ENCODE data around the gene RALGDS.

RALGDS gene

DNA sequence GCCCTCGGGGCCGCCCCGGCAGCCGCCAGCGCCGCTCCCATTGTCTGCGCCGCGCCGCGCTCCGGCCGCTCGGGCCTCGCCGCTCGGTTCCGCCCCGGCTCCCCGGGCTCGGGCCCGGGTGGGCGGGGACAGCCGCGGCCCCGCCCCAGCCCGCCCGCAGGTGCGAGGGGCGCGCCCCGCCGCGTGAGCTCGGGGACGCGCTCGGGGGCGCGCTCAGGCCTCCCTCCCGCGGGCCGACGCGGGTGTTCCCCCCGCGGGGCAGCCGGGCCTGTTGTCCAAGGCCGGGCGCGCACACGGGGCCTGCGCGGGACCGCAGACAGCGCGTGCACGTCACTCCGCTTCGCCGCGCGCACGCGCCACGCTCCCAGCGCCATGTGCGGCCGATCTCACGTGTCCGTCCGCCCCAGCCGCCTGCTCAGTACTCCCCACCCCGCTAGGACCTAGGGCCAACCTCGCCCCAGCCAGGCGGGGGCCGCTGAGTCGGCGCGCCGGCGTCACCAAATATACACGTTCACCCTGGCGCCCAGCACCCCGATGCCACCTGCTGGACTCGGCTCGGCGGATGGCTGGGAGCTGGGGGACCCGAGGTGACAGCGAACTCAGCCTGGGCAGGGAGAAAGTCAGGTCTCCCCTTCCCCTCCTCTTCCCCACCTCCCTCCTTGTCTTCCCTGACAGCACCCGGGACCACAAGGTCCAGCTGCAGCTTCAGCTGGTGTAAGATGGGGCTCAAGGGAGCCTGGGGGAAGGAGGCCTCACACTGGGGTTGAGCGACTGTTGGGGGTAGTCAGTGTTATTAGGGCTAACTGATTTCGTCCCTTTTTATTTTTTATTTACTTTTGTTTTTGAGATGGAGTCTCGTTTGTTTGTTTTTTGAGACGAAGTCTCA lies 28.3 kb upstream of the RALGDS start:
- DNase-seq = peak; percentile 47

DNA sequence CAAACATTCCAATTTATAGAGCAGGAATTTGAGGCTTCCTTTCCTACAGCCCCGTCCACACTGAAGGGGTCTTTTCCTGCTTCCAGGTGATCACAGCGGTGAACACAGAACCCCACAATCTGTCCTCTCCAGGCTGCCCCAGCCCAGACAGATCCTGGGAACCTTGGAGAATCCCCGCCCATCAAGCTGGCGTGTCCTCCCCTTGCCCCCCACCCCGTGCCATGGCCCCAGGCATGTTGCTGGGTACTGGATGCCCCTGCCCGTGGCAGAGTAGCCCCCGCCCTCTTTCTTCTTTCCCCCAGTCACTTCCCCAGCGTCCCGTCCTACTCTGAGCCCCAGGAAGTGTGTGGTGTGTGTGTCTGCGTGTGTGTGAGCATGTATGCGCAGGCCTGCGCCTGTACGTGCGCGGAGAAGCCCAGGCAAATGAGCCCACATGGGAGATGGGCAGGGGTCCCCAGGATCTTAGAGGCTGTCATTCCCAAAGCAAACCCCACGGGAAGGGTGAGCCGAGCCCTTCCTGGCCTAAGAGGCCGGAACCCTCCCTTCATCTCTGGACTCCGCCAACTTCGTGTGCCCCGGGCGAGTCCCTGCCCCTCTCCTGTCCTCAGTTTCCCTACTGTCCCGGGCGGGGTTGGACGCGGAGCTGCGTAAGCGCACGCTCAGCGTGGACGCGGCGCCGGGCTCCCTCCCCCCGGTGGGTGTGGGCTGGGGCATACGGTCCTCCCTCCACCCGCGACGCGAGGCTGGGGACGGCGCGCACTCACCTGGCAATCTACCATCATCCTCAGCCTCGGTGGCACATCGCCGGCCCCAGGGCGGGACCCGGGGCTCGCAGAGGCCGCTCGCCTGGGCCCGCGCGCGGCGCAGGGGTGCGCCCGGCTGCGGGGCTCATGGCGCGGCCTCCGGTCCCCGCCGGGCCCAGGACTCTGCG lies 27.4 kb upstream of the RALGDS start:
- DNase-seq = no peak

DNA sequence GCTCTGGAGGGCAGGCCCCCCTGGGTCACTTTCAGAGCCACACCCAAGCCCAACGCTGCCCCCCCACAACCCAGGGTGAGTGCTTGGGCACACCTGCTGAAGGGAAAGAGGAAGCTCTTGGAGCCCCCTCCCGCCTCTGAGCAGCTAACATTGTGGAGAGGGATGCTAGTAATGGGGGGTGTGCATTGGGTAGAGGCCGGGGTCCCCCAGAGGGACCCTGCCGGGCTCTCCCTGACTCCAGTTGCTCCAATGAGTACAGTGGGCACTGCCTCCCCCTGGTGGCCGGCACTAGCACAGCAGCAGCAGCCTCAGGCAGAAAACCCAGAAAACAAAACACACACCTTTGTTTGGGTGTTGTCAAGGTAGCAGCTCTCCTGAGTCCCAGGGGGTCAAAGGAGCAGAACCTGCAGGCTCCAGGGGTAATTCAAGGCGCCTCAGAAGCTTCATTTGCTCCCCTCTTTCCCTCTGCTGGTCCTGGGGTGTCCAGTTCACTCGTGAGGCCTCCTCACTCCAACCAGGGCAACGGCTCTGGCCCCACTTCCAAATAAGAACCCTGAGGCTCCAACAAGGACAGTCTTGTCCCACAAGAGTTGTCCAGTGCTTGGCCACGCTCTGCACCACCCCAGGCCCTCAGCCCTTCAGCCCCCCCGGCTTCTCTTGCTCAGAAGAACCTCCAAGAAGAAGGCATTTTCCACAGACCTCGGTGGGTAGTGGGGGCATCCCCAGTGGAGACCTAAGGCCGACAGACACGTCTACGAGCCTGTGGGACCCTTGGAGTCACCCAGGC lies 26.6 kb upstream of the RALGDS start:
- DNase-seq = no peak

DNA sequence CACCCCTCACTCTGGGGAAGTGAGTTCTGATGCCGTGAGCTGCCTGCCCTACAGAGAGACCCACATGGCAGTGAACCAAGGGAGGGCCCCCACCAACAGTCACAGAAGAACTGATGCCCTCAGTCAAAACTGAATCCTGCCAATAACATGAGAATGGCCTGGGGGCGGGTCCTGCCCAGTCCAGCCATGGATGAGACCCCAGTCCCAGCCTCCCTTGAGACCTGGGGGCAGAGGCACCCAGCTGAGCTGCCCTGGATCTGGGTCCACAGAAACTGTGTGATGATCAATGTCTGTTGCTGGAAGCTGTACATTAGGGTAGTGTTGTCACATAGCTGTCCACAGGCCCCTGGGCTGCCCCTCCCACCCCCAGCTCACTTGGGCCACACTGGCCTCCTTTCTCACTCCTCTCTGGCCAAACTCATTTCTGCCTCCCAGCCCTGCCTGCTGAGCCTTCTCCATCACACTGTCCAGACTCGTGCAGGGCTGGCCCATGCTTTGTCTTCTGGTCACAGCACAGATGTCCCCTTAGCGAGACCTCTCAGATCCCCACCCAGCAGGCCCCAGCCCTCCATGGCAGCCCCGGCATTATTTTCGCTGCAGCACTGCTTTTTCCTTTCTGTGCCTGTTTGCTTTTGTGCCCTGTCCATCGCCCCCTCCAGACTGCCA lies 25.8 kb upstream of the RALGDS start:
- no peak for DNase-seq

DNA sequence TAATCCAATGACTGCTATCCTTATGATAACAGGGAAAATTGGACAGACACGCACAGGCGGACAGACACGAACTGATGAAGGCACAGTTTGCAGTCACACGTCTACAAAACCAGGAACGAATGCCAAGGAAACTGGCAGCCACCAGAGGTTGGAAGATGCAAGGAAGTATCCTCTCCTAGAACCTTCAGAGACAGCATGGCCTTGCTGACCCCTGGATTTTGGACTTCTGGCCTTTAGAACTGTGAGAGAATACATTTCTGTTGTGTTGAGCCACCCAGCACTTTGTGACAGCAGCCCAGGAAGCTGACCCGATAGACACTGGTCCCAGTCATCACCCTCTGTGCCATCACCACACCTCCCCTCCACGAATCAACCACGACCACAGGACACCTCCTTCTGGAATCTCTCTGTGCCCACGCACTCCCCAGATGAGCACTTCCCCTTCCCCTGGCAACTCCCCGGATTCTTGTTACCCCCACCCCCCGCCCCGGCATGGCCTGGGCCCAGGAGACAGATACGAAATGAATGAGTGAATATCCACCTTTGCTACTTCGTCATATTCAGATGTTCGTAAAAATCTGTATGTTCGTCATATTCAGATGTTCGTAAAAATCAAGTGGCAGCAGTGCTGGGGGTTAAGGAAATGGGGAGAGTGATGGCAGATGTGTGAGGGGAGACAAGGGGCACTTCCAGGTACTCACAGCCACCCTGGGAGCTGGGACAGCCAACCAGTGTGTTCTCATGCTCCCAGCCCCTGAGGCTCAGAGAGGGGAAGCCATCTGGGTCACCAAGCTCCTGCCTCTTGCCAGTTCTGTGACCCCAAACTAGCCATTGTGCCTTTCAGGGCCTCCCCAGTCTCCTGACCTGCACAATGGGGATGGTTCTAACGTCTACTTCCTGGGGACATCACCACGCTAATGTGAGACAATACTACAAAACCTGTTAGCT lies 24.1 kb upstream of the RALGDS start:
- DNase-seq = no peak

DNA sequence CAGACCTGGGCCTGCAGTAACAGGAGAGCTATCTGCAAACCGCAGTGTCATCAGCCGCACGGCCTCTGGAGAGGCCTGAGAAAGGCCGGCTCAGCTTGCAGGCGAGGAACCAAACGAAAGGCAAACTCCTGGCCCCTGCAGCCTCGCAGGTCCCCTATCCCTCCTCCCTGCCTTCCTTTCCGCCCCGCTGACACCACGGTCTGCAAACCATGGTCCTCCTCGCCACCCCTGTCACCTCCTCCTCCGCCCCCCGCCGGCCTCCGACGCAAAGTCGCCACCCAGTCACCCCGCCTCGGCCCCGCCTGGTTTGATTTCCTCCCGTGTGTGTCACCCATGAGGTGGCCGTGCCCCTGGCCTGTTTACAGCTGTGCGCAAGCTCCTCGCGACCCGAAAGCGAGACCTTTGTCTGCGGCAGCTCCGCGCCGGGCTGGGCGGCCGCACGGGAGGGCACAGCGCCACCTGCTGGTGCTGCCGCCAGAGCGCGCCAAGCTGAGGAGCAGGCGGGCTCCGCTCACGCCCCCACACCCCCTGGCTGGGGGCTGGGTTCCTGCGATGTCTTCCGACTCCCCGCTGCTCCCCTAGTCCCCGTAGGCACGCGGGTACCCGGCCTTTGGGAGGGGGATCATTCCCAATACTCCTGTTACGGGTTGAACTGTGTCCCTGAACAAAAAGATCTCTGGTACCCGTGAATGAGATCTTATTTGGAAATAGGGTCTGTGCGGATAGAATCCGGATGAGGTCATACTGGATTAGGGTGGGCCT lies 23.3 kb upstream of the RALGDS start:
- DNase-seq = no peak

DNA sequence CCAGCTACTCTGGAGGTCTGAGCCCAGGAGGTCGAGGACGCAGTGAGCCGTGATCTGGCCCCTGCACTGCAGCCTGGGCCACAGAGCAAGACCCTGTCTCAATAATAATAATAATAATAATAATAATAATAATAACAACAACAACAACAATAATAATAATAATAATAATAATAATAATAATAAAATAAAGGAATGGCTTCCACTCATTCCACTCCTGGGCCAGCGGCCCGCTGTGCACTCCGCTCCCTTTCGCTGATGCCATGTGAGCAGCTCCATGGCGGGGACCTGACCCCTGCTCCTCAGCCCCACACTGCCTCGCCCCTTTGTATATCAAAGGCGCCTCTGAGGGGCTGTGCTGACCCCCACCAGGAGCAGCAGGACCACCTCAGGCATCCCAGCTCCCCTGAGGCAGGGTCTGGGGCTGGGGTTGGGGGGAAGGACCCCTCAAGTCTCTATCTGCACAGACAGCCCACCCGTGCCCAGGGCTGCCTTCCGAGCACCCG lies 22.6 kb upstream of the RALGDS start:
- DNase-seq = no peak

DNA sequence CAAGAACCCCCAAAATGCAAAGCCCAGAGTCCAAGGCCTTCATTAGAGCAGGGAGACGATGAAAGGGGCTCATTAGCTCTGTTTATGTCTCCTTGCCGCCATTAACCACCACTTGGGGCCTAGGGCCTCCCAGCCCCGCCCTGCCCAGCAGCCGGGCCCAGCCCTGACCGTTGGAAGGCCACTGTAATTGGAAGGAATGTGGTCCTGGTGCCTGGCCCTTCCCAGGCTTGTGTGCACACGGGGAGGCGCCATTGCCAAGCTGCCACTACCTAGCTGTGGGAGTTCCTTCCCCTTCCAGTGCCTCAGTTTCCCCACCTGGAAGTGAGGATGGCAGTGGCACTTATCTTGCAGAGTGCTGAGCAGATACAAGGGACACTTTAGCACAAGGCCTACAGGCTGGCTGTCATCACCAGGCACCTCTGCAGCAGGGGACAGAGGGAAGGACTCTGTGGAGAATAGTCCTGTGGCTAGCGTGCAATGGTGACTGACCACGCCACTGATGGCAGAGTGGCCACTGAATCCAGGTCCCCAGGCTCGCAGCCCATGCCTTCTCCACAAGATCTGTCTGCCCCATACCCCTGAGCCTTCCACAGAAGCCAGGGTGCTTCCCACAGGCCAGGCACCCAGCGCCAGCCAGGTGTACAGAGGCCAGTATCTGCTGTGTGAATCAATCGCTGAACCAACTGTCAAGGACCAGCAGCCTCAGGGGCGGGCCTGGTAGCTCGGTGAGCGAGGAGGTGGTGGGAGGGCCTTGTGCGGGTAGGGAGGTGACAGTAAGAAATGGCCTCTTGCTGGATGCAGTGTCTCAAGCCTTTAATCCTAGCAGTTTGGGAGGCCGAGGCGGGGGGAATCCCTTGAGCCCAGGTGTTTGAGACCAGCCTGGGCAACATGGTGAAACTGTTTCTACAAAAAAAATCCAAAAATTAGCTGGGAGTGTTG lies 21.9 kb upstream of the RALGDS start:
- no peak for DNase-seq

DNA sequence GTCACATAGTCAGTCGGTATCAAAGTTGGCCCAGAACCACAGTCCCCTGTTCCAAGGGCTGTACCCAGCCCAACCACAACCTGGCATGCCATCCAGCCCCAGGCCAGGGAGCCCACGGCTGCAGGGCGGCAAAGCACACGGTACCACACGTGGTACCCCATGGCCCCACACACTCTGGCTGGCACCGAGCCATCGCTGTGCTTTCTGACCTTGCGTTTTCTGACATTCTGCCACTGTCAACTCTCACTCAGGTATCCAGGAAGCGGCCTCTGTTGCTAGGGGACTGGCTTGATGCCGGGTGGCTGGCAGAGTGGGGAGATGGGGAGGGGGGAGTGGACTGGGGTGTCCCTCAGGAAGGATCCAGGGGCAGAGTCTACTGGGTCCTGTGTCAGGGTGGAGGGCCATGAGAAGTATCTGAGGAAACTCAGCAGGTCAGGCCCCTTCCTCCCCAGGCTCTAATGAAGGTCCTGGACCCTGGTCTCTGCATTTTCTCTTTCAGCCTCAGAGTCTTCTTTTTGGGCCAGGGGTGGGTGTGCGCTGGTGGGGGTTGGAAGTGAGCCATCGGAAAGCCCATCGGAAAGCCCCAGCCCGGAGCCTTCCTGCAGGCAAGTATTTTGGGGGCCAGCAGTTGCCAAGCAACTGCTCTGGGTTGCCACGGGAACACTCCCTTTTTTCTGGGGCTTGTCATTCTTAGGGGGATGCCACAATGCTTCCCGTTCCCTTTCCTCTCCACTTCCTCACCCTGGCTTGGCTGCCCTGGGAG lies 21.0 kb upstream of the RALGDS start:
- no peak for DNase-seq

DNA sequence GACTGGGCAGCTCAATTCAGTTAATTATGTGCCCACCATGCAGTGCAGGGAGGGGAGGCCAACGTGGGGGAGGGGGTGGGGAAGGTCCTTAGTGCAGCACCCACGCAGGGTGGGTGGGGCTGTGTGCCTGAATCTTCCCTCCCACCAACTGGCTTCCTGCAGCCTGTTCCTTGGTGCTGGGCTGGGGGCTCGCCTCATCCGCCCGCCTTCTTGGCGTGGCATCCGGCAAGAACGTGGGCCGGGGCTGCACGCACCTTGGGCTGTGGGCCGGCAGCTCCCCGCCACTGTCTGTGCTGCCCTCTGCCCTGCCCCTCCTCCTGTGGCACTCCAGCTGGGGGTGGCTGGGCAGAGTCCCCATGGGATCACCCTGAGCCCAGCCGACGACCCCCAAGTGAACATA lies 19.6 kb upstream of the RALGDS start:
- no peak for DNase-seq

DNA sequence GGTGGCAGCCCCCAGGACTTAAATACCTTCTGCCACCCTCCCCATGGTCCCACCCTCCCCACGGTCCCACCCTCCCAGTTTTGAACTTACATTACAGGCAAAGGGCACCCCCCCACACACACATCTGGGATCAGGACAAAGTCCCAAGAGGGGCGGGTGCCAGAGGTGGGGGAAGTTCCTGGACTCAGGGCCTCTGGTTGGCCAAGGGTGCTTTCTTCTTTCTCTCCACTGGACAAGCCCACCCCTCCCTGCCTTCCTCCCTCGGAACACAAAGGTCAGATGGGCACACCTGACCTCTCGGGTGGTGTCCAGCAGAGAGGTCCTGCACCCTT lies 19.1 kb upstream of the RALGDS start:
- no peak for DNase-seq

DNA sequence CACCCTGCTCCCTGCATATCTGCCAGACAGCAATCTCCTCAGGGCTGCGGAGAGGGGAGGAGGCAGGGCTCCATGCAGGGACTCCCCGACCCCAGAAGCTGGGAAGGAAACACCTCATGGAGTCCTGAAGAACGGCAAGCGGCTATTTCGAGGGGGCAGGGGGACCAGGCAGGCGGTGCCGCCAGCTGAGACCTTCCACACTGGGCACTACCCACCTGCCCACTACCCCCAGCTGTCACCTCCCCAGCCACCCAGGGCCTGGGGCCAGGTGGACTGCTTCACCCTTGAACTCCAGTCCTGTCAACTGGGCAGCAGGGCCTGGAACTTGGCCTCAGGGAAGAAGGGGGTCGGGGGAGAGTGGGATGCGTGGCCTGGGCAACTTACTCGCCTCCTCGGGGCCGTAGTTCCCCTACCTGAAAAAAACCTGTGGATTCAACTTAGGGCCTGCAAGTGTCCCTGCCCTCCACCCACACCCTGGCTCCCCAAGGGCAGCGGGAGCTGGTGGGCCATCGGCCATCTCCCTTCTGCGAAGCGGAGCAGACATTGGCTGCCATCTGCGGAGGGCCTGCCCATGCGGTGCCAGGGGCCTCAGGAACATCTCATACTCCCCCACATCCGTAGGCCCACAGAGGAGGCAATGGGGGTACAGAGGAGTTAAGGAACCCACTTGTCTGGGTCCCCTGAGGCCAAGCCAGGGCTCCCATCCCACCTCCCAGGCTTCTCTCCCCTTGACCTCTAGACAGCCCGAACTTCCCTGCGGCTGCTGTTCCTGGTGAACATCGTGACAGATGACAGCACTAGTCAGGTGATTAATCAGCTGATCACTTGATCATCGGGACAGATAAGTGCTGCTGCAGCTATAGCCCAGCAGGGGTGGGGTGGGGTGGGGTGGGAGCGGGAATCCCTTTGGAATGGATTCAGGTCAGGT lies 18.5 kb upstream of the RALGDS start:
- DNase-seq = no peak

DNA sequence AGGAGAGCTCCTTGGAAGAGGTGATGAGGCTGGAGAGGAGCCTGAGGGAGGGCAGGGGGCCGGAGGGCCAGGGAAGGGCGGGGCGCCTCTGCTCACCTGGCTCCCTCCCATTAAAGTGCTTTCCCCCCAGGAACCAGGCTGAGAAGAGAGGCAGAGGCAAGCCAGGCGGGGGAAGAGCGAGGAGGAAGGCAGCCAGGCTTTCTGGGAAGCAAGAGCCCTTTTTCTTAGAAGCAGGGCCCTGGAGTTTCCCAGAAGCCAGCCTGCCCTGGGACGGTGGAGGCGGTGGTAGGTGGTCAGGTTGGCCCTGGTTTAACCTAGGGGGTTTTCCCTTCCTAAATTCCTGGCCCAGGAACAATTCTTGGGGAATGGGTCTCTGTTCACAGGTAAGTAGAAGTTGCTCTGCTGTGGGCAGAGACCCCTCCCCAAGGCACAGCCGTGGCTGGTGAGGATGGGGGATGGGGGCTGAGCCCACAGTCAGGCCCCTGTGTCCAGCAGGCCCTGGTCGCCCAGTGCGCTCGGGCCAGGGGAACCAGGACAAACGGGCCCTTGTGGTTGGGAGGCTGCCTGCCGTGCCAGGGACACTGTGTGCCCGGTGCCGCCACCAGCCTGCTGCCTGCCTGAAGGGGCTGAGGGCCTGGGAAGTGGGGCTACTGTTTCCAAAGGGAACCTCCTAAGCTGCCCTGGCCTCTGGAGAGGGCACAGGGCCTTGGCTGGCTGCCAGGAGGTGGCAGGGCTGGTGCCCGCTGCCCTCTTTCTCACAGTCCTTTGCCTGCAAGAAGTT lies 16.6 kb upstream of the RALGDS start:
- no peak for DNase-seq

DNA sequence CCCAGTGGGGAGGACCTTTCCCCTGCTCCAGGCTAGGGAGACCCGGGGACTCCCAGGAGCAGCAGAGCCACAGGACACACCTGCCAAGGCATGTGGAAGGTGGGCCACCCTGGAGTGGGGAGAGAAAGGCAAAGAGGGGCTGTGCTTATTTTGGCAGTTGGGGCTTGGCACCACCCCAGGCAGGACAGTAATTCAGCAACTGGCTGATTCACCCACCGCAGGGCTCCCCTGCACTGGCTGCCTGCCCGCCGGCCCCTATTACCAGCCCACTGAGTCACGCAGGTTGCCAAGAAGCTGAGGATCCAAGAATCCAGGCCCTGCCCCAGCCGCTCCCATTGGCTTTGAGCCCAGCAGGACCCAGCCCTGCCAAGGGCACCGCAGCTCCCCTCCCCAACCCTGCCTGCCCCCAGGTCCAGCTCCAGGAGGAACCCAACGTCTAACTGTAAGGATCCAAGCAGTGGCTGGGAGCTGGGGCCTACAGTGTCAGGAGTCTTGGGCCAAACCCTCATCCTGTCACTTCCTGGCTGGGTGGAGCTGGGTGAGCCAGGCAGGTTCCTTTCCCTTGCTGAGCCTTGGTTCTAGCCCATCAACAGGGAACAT lies 14.2 kb upstream of the RALGDS start:
- peak; percentile 81 for DNase-seq

DNA sequence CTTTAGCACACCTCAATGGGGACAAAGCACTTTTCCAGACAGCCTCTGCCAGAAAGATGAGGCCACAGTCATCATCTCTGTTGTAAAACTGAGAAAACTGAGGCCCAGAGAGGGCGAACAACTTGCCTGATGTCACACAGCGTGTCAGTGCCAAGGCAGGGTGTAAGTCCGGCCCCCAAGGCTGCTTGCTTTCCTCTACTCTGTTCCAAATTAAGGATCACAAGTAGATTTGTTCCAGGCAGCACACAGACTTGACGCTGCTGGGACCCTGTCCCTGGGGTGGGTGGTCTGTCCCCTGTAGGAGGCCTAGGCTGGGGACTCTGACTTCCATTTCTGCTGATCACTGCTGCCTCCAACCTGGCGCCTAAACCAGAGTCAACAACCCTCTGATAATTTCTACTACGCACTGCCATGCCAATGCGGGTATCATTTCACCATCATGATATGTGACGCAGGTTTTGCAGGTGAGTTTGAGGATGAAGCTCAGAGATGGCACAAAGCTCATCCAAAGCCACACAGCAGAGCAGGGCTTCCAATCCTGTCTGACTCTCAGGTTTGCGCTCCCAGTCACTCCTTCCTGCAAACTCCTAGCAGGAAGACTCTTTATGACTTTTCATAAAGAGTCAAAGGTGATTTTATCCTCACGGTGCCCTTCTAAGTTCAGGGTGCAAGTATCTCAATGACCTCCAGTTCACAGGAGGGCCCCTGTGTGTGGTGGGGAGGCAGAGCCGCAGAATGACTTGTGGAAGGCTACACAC lies 13.5 kb upstream of the RALGDS start:
- no peak for DNase-seq
